GDM1 (cell line): Measurements from ENCODE around the gene UMPS.
"Not testable (repeated sequence)": the region's sequence is repeated elsewhere in the genome, so short reads cannot be mapped to it uniquely, and the experiment has no call there.

Experiments used
- DNase-seq: peaks from one replicate; lab custom pipeline; 2025; lab: John Stamatoyannopoulos, UW

UMPS gene

DNA sequence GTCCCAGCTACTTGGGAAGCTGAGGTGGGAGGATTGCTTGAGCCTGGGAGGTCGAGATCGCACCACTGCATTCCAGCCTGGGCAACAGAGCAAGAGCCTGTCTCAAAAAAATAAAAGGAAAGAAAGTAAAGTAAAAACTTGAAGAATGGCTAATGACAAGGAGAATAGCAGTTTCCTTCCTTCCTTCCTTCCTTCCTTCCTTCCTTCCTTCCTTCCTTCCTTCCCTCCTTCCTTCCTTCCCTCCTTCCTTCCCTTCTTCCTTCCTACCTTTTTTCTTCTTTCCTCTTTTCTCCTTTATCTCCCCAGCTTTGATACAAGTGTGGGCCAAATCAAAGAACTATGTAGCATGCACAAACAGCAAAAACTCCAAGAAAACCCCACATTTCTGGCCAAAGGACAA lies 23.0 kb upstream of the UMPS start:
- DNase-seq, result not testable (repeated sequence)

DNA sequence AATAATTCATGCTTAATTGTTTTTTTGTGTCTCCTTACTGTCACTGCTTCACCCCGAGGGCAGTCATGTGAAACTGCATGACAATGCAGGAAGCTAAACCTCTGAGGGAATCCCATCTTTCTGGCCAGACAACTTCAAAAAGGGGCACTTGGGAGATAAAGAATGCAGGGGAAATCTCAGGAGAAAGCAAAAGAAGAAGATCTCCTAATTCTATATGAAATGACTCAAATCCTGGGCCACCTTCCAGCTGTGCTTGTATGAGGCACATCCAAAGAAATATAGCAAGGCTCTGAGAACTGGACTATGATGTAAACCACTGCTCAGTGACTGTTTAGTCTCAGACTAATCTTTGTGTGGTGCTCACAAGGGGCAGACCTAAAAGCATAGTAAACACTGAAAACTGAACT lies 22.6 kb upstream of the UMPS start:
- no peak for DNase-seq

DNA sequence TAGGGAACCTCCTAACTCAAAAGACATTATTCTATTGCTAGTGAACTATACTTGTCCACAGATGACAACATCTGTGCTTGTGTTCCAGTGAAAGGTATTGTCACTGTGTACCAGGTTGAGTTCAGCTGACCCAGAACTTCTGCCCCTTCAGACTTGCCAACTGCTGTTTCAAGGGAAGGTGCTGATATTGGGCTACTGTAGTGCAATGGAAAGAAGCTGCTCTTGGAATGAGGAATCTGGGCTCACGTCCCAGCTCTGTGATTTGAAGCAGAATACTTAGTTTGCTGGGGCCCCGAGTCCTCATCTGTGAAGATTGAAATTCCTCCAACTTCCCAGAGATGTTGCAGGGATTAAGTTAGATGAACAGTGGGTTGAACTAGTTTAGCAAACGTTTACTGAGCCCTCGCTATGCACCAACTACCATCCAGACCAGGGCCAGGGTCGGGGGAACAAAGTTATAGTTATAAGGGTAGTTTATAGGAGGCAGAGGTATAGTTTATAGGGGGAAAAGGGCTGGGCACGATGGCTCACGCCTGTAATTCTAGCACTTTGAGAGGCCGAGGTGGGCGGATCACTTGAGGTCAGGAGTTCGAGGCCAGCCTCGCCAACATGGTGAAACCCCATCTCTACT lies 15.9 kb upstream of the UMPS start:
- DNase-seq, result no peak

- no peak for DNase-seq
Measured at GRCh38 chr3:124722589-124722988, 7.7 kb upstream of the UMPS start.

- no peak for DNase-seq
Measured at GRCh38 chr3:124730941-124731297, 667 bp downstream of the UMPS start.

GRCh38 chr3:124731760-124732159 lies 1.5 kb downstream of the UMPS start:
- DNase-seq, result no peak

GRCh38 chr3:124741027-124741426 lies 10.8 kb downstream of the UMPS start:
- DNase-seq, result no peak

DNA sequence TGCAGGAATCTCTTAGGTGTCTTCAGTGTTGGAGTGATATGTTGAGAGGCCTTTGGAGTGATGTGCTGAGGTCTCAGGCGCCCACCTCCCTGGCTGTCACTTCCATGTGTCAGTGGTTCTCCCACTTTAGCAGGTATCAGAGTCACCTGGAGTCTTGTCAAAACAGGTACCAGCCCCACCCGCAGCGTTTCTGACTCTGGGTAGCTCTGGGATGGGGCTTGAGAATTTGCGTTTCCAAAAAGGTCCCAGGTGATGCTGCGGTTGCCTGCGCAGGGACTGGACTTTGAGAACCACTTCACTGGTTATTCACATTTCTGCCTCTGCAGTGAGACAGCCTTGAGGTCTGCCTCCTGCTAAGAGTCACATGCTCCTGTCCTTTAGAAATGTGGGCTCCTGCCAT lies 15.5 kb downstream of the UMPS start:
- DNase-seq, result no peak

DNA sequence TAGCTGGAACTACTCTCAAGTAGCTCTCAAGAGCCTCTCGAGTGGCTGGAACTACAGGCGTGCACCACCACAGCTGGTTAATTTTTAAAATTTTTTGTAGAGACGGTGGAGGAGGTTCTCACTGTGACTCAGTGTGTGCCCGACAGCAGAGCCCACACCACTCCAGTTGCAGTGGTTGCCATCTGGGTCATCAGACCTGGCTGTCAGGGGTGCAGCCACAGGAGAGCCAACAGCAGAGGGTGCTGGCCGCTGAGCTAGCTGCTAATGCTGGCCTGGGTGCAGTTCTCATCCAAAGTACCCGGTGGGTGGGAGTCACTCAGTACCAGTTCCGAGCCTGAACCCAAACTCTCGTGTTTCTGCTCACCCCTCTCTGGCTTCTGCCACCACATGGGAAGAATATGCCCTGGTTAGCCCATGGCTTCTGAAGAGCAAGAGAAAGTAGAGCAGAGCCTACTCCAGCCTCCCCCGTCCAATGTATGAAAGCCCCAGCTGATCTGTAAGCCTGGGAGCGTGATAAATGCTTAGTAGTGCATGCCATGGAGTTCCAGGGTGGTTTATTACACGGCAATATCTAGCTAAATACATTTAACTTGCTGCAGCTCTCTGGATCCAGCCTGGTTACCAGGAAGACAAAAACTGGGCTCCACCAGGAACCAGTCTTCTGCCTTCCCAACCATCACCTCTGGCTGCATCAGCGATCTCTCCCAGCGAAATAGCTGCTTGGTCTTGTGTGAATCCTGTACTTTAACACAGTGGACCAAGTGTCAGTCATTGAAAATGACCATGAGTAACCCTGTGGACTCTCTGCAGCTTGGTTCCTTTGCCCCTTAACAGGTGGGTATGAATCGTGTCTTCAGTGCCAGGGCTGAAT lies 17.1 kb downstream of the UMPS start:
- no peak for DNase-seq

GRCh38 chr3:124748560-124749198 lies 18.4 kb downstream of the UMPS start:
- no peak for DNase-seq

DNA sequence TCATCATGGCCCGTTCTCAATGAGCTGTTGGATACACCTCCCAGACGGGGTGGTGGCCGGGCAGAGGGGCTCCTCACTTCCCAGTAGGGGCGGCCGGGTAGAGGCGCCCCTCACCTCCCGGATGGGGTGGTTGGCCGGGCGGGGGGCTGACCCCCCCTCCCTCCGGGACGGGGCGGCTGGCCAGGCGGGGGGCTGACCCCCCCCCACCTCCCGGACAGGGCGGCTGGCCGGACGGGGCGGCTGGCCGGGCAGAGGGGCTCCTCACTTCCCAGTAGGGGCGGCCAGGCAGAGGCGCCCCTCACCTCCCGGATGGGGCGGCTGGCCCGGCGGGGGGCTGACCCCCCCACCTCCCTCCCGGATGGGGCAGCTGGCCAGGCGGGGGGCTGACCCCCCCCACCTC lies 19.6 kb downstream of the UMPS start:
- not testable (repeated sequence) for DNase-seq

- DNase-seq, result no peak
Measured at GRCh38 chr3:124751501-124751900, 21.2 kb downstream of the UMPS start.

DNA sequence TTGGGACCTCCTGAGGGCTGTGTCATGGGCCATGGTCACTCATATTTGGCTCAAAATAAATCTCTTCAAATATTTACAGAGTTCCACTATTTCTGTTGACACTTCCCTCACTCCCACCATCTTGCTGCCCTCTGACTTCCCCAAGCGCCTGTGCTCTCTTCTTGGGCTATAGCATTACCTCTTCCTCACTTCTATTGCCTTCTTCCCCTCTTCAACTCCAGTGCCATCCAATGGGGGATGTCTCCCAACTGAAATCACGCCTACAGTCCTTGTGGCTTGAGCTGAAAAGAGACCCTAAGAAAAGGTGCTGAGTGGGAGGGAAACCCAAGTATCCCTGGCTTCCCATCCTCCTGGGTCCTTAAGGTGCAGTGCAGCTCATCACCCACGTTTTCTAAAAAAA lies 21.8 kb downstream of the UMPS start:
- DNase-seq, result no peak

- DNase-seq, result not testable (repeated sequence)
Measured at GRCh38 chr3:124757926-124758325, 27.7 kb downstream of the UMPS start.

DNA sequence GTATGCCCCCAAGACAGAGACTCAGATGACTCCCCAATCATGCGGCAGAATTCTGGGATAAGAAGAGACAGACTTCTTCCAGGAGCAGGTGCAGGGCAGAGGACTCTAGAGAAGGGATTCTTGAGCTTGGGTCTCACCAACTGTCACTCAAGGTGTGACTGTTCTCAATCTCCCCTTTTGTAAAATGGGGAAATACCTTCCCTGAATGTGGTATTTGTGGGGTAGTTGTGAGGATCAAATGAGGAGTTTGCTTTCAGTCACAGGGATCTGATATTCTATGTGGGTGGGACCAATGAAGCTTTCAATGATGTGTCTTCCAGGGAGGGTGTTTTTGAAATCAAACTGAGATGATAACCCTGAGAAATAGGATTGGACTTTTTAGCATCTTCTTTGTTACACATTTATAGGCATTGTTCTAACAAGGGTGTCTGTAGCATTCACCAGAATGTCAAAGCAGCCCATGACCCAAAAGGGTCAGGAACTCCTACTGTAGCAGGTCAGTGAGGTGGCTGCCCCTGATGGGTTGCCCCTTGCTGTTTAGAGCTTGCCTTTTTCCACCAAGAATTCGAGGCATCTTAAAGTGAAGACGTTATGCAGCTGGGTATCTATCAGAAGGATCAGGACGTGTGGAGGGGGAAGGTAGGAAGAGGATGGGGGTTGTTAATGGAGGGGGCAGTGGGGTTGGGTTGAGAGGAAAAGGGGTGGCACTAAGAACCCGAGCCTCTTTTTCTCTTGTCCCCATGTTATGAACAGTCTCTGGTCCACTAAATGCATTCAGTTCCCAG lies 28.8 kb downstream of the UMPS start:
- DNase-seq, result no peak

- DNase-seq, result no peak
Measured at GRCh38 chr3:124759666-124760401, 29.6 kb downstream of the UMPS start.

DNA sequence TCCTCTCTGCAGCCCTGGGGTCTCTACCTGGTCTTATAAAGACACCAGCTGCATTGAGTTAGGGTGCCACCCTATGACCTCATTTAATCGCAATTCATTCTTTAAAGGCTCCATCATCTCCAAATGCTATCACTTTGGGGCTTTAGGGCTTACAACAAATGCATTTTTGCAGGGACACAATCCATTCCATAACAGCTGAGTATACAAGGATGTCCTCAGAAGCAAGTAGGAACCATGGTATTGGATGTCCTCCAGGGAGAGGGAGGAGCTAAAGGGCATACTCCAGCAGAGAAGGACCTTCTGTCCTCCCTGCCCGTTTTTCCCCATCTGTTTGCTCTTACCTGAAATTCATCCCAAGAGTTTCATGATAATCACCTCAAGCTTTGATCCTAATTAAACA lies 30.3 kb downstream of the UMPS start:
- DNase-seq, result no peak

GRCh38 chr3:124761250-124761796 lies 31.1 kb downstream of the UMPS start:
- peak; percentile 55 for DNase-seq

DNA sequence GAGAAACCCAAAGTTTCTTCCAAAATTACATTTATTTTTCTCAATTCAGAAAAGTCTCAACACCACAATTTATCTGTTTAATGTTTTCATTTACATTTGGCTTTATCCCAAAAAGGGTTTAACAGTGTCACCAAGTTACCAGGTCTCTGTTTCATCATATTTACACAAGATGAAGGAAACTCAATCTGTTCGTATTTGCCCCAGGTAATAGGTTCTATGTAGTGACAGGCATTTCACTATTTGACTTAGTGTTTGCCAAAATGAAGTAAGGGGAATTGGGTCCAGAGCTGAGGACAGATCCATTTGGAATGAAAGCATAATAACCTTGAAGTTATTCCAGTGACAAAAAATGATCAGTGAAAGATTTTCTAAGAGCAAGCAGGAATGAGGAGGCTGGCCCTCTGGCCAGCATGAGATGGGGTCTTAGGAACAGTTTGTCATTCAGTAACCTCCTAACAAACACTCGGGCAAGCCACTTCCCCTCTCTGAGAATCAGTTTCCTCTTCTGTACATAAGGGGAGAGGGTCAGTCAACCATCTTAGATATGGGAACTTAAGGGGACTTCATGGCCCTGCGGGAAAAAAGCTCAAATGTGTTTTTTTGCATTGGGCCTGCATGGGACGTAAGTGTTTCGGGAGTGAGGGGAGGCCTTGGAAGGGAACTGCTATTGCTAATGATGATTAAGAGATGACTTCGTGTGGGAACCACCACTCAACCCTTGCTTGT lies 31.8 kb downstream of the UMPS start:
- DNase-seq, result no peak

- no peak for DNase-seq
Measured at GRCh38 chr3:124762661-124763011, 32.4 kb downstream of the UMPS start.

GRCh38 chr3:124763206-124763605 lies 33.0 kb downstream of the UMPS start:
- DNase-seq, result no peak
